Peyer's patch (tissue), 4 donors: ENCODE data around the gene STPG1.

Experiments used
- POLR2A ChIP-seq, 2 donors: fragments of 450-650 bp; IDR thresholded peaks; one replicate each; pipeline ENCODE4 v1.5.1; 2017; ENCODE audit warnings: antibody characterized with exemption in 2 of 2, mild to moderate bottlenecking in 2 of 2, moderate library complexity in 2 of 2
- TF ChIP-seq, protein P1 (sequence below), 6 experiments: fragments of 450-650 bp in 4 of 6; fragments of 200-600 bp in 2 of 6; sonication (generic) in 1 of 6; IDR thresholded peaks; one replicate each; pipeline ENCODE4 v1.5.1; 2017 to 2019; ENCODE audit warnings: antibody characterized with exemption in 6 of 6, mild to moderate bottlenecking in 3 of 6, moderate library complexity in 1 of 6

- TF ChIP-seq, protein P1, sequence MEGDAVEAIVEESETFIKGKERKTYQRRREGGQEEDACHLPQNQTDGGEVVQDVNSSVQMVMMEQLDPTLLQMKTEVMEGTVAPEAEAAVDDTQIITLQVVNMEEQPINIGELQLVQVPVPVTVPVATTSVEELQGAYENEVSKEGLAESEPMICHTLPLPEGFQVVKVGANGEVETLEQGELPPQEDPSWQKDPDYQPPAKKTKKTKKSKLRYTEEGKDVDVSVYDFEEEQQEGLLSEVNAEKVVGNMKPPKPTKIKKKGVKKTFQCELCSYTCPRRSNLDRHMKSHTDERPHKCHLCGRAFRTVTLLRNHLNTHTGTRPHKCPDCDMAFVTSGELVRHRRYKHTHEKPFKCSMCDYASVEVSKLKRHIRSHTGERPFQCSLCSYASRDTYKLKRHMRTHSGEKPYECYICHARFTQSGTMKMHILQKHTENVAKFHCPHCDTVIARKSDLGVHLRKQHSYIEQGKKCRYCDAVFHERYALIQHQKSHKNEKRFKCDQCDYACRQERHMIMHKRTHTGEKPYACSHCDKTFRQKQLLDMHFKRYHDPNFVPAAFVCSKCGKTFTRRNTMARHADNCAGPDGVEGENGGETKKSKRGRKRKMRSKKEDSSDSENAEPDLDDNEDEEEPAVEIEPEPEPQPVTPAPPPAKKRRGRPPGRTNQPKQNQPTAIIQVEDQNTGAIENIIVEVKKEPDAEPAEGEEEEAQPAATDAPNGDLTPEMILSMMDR (IDR thresholded peaks at IDR 0.05) = no peak
- no peak for TF ChIP-seq POLR2A (IDR thresholded peaks at IDR 0.05)
These were observed 26.7 kb downstream of the STPG1 start for GRCh38 chr1:24386931-24387330.
